Right lobe of liver (tissue), 6 donors: ENCODE results near the gene ELF3. TPM values are rescaled to one million over a fixed set of nuclear protein-coding genes. Genes with fewer than 3 reads are reported as not detected.

Source experiments
- ATAC-seq, 4 donors: fragments of 200-7000 bp; cut with Tn5 transposase; one replicate each; pipeline ENCODE4 v1.9.1; 2020; ENCODE audit warnings: mild to moderate bottlenecking in 4 of 4, moderate library complexity in 4 of 4
- DNase-seq, 3 donors: peaks; one replicate each; pipeline ENCODE4 v3.0.0-alpha.2; 2020
- H3K27ac ChIP-seq, 3 donors: fragments of 200-600 bp; one replicate each; pipeline ENCODE4 v1.8.0; 2022
- H3K27me3 ChIP-seq, 2 donors: fragments of 200-600 bp; one replicate each; pipeline ENCODE4 v1.8.0; 2022
- H3K36me3 ChIP-seq, 4 donors: fragments of 200-600 bp; sonication (generic) in 1 of 4; one replicate each; pipeline versions ENCODE4 v1.5.1 to v1.8.0; 2017 to 2022; ENCODE audit warnings: control low read depth in 1 of 4
- H3K4me1 ChIP-seq, 4 donors: fragments of 200-600 bp; sonication (generic) in 1 of 4; one replicate each; pipeline versions ENCODE4 v1.5.1 to v1.8.0; 2017 to 2022; ENCODE audit warnings: control low read depth in 1 of 4
- H3K4me3 ChIP-seq, 3 donors: fragments of 200-600 bp; one replicate each; pipeline ENCODE4 v1.8.0; 2022
- H3K9me3 ChIP-seq, 4 donors: fragments of 200-600 bp; sonication (generic) in 1 of 4; one replicate each; pipeline versions ENCODE4 v1.5.1 to v1.8.0; 2017 to 2022; ENCODE audit warnings: control low read depth in 1 of 4
- POLR2A ChIP-seq: fragments of 450-650 bp; IDR thresholded peaks from one replicate; pipeline ENCODE4 v1.6.1; 2017; ENCODE audit warnings: antibody characterized with exemption, mild to moderate bottlenecking
- WGBS: methylation state at CpG from one replicate; pipeline ENCODE4 v1.1.6; 2018; ENCODE audit warnings: low coverage, low lambda C conversion rate; ENCODE audit not compliant: insufficient coverage; ENCODE audit errors: missing lambda C conversion rate; 5-methylcytosine and 5-hydroxymethylcytosine counted together
- intact Hi-C, 2 donors: fragments of 100-400 bp; cut with DNase I; formaldehyde crosslinking; loops; one replicate each; pipeline versions ENCODE4 v1.11.2 to v1.14.1; 2022
- total RNA-seq, 6 experiments: library from RNA; depleted of rRNA in 2 of 6; stranded (reverse); fragments of >200 nt in 2 of 6; fragmentation: NEBNext Ultra II Directional in 3 of 6; extraction: Animal tissue kit (Norgen Biotek cat#: 25700) in 3 of 6; gene quantifications; one replicate each; pipeline versions ENCODE4 v1.1.0 to v1.2.4, GENCODE V29; 2016 to 2023
- TF ChIP-seq, protein P1 (sequence below), 4 donors: fragments of 200-600 bp in 3 of 4; fragments of 450-650 bp in 1 of 4; IDR thresholded peaks; one replicate each; pipeline versions ENCODE4 v1.5.1 to v1.8.0; 2016 to 2022; ENCODE audit warnings: antibody characterized with exemption in 4 of 4, mild to moderate bottlenecking in 2 of 4
- donor health status: DM: no; HTN: yes; CAD: no.
- donor health status: DM: no; HTN: no; CAD: no.
- donor health status: DM: no; HTN: no; CAD: no.
- donor health status: DM: no; HTN: yes; CAD: no.
- donor health status: DM: no; HTN: yes; CAD: no.

ELF3 gene
- total RNA-seq, 6 experiments from 2014 or later: 12.6 to 266 (median 57.8) TPM

- intact Hi-C loops: no loop called here
- H3K27me3 ChIP-seq: no peaks in the 10 kb centered on the region
- no peaks in the 10 kb centered on the region for H3K36me3 ChIP-seq
- ATAC-seq (no peak), DNase-seq (no peak)
- H3K4me1 ChIP-seq: peaks cover 0 to 15% (median 0%) of the 10 kb centered on the region in 4 donors
- TF ChIP-seq, protein P1, sequence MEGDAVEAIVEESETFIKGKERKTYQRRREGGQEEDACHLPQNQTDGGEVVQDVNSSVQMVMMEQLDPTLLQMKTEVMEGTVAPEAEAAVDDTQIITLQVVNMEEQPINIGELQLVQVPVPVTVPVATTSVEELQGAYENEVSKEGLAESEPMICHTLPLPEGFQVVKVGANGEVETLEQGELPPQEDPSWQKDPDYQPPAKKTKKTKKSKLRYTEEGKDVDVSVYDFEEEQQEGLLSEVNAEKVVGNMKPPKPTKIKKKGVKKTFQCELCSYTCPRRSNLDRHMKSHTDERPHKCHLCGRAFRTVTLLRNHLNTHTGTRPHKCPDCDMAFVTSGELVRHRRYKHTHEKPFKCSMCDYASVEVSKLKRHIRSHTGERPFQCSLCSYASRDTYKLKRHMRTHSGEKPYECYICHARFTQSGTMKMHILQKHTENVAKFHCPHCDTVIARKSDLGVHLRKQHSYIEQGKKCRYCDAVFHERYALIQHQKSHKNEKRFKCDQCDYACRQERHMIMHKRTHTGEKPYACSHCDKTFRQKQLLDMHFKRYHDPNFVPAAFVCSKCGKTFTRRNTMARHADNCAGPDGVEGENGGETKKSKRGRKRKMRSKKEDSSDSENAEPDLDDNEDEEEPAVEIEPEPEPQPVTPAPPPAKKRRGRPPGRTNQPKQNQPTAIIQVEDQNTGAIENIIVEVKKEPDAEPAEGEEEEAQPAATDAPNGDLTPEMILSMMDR (IDR thresholded peaks at IDR 0.05): peak in 1 of 4 donors; percentile 4
- TF ChIP-seq POLR2A: no peak
- 3% methylated on average over 11 of the region's 11 CpGs for WGBS
- peak overlapping the region; percentile 90 to 96 (median 92) for H3K27ac ChIP-seq
- H3K4me3 ChIP-seq: peak overlapping the region; percentile 87 to 99 (median 95)
- H3K9me3 ChIP-seq: no peaks in the 10 kb centered on the region
These were observed 27.0 kb upstream of the ELF3 start for GRCh38 chr1:201983380-201983805.

DNA sequence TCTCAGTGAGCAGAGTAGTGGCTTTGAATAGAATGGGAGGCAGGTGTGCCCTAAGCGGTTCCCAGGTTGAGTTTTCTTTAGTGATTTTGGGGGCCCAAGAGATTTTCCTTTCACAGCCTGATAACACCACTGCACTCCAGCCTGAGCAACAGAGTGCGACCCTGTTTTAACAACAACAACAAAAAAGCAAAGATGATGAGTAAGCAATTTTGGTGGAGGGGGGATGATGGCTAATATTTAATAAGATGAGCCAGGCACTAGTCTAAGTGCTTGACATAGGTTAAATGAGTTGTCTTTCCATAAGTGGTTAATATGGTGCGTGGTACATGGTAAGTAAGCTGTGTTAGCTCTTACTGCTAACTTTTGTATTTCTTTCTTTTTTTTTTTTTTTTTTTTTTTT lies 25.9 kb upstream of the ELF3 start:
- no peak overlapping the region for H3K27ac ChIP-seq
- intact Hi-C loops: no loop called here
- DNase-seq (no peak), ATAC-seq (no peak)
- no peak for TF ChIP-seq POLR2A
- TF ChIP-seq, protein P1 (IDR thresholded peaks at IDR 0.05): no peak
- peaks cover 0 to 15% (median 0%) of the 10 kb centered on the region in 4 donors for H3K4me1 ChIP-seq
- H3K27me3 ChIP-seq: no peaks in the 10 kb centered on the region
- 92% methylated on average over 3 of the region's 3 CpGs for WGBS
- no peaks in the 10 kb centered on the region for H3K9me3 ChIP-seq
- peaks cover 0 to 8% (median 0%) of the 10 kb centered on the region in 4 donors for H3K36me3 ChIP-seq
- H3K4me3 ChIP-seq: no peak overlapping the region

DNA sequence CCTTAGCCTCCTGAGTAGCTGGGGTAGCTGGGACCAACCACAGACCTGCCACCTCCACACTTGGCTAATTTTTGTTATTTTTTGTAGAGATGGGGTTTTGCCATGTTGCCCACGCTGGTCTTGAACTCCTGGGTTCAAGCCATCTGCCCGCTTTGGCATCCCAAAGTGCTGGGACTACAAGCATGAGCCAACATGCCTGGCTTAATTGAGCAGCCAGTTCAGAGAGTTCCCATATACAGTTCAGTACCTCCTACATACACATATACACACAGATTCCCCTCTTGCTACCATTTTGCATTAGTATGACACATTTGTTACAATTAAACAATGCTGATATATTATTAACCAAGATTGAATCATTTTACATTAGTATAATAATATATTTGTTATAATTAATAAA lies 25.0 kb upstream of the ELF3 start:
- ATAC-seq: no peak
- Histone ChIP-seq H3K36me3 (peaks cover 0 to 18% (median 2%) of the 10 kb centered on the region in 4 donors), H3K27me3 (no peaks in the 10 kb centered on the region), H3K9me3 (no peaks in the 10 kb centered on the region), H3K4me3 (no peak overlapping the region), H3K4me1 (peaks cover 0 to 18% (median 0%) of the 10 kb centered on the region in 4 donors), H3K27ac (no peak overlapping the region)
- no peak for DNase-seq
- intact Hi-C loops: no loop called here
- no peak for TF ChIP-seq POLR2A
- TF ChIP-seq, protein P1 (IDR thresholded peaks at IDR 0.05): no peak
- WGBS: 43% methylated on average over 1 of the region's 2 CpGs

- TF ChIP-seq POLR2A: no peak
- TF ChIP-seq, protein P1 (IDR thresholded peaks at IDR 0.05): no peak
- no peaks in the 10 kb centered on the region for H3K9me3 ChIP-seq
- ATAC-seq (peak in 2 of 4 donors; percentile 36 to 39), DNase-seq (no peak)
- intact Hi-C loops: no loop called here
- 94% methylated on average over 3 of the region's 7 CpGs for WGBS
- no peak overlapping the region for H3K27ac ChIP-seq
- no peak overlapping the region for H3K4me3 ChIP-seq
- H3K36me3 ChIP-seq: peaks cover 0 to 36% (median 11%) of the 10 kb centered on the region in 4 donors
- no peaks in the 10 kb centered on the region for H3K27me3 ChIP-seq
- peaks cover 0 to 17% (median 0%) of the 10 kb centered on the region in 4 donors for H3K4me1 ChIP-seq
These were observed 21.8 kb upstream of the ELF3 start for GRCh38 chr1:201988601-201989000.
